H9 (cell line): ENCODE measurements around the gene CLEC18C. TPM values are rescaled to one million over a fixed set of nuclear protein-coding genes. Genes with fewer than 3 reads are reported as not detected.

Experiments
- DNase-seq: peaks from one replicate; pipeline ENCODE4 v3.0.0-alpha.2; 2017
- H2AFZ ChIP-seq: one replicate; pipeline ENCODE4 v1.6.1; 2013; ENCODE audit warnings: mild to moderate bottlenecking, low read length, control low read depth, moderate library complexity
- H2AK5ac ChIP-seq: 2 replicates; pipeline ENCODE4 v1.6.1; 2013; ENCODE audit warnings: low read length, control low read depth, mixed read lengths; ENCODE audit not compliant: insufficient read length
- H2BK120ac ChIP-seq: one replicate; pipeline ENCODE4 v1.6.1; 2013; ENCODE audit warnings: low read depth, mild to moderate bottlenecking, low read length, control low read depth, inconsistent platforms; ENCODE audit not compliant: poor library complexity, severe bottlenecking
- H2BK12ac ChIP-seq: 2 replicates; pipeline ENCODE4 v1.6.1; 2013; ENCODE audit warnings: low read length, control low read depth, mixed read lengths, low read depth; ENCODE audit not compliant: insufficient read length
- H2BK15ac ChIP-seq: 2 replicates; pipeline ENCODE4 v1.6.1; 2013; ENCODE audit warnings: low read depth, low read length, control low read depth
- H2BK20ac ChIP-seq: one replicate; pipeline ENCODE4 v1.6.1; 2013; ENCODE audit warnings: low read depth, mild to moderate bottlenecking, low read length, control low read depth, inconsistent platforms; ENCODE audit not compliant: poor library complexity, severe bottlenecking
- H2BK5ac ChIP-seq: 2 replicates; pipeline ENCODE4 v1.6.1; 2013; ENCODE audit warnings: low read length, control low read depth, mixed read lengths; ENCODE audit not compliant: insufficient read length
- H3K14ac ChIP-seq: 2 replicates; pipeline ENCODE4 v1.6.1; 2013; ENCODE audit warnings: low read length, control low read depth; ENCODE audit not compliant: insufficient read depth
- H3K18ac ChIP-seq: 2 replicates; pipeline ENCODE4 v1.6.1; 2013; ENCODE audit warnings: low read depth, mild to moderate bottlenecking, mixed read lengths, low read length, control low read depth; ENCODE audit not compliant: insufficient read length
- H3K23ac ChIP-seq: 2 replicates; pipeline ENCODE4 v1.6.1; 2013; ENCODE audit warnings: low read length, control low read depth, mixed read lengths, low read depth; ENCODE audit not compliant: insufficient read length
- H3K23me2 ChIP-seq: 2 replicates; pipeline ENCODE4 v1.6.1; 2013; ENCODE audit warnings: low read depth, mild to moderate bottlenecking, mixed read lengths, low read length, control low read depth; ENCODE audit not compliant: insufficient read length, poor library complexity, severe bottlenecking
- H3K27ac ChIP-seq: 2 replicates; pipeline ENCODE4 v1.5.1; 2013; ENCODE audit warnings: low read length, control low read depth, mixed read lengths, low read depth; ENCODE audit not compliant: insufficient read length
- H3K27me3 ChIP-seq: 2 replicates; pipeline ENCODE4 v1.6.1; 2013; ENCODE audit warnings: low read length, control low read depth, inconsistent platforms; ENCODE audit not compliant: insufficient read depth
- H3K4ac ChIP-seq: 2 replicates; pipeline ENCODE4 v1.6.1; 2013; ENCODE audit warnings: low read depth, mild to moderate bottlenecking, control low read depth, inconsistent platforms, low read length, moderate library complexity
- H3K4me1 ChIP-seq: 2 replicates; pipeline ENCODE4 v1.6.1; 2013; ENCODE audit warnings: low read length, control low read depth, inconsistent platforms; ENCODE audit not compliant: insufficient read depth
- H3K4me2 ChIP-seq: 2 replicates; pipeline ENCODE4 v1.6.1; 2013; ENCODE audit warnings: low read length, control low read depth, mixed read lengths; ENCODE audit not compliant: insufficient read length, insufficient read depth
- H3K56ac ChIP-seq: 2 replicates; pipeline ENCODE4 v1.6.1; 2013; ENCODE audit warnings: low read depth, mild to moderate bottlenecking, mixed read lengths, low read length, control low read depth; ENCODE audit not compliant: insufficient read length
- H3K79me1 ChIP-seq: 2 replicates; pipeline ENCODE4 v1.6.1; 2013; ENCODE audit warnings: low read depth, mild to moderate bottlenecking, moderate library complexity, low read length, control low read depth, inconsistent platforms; ENCODE audit not compliant: insufficient read depth, poor library complexity, severe bottlenecking
- H3K79me2 ChIP-seq: 2 replicates; pipeline ENCODE4 v1.6.1; 2013; ENCODE audit warnings: low read length, control low read depth, inconsistent platforms; ENCODE audit not compliant: insufficient read depth
- H3K9ac ChIP-seq: 2 replicates; pipeline ENCODE4 v1.6.1; 2013; ENCODE audit warnings: low read length, control low read depth, mixed read lengths; ENCODE audit not compliant: insufficient read length; ENCODE audit errors: extremely low read depth
- H3K9me3 ChIP-seq: one replicate; pipeline ENCODE4 v1.6.1; 2013; ENCODE audit warnings: low read depth, low read length, inconsistent platforms; ENCODE audit not compliant: control insufficient read depth
- H3T11ph ChIP-seq: one replicate; pipeline ENCODE4 v1.6.1; 2013; ENCODE audit warnings: mild to moderate bottlenecking, low read length, control low read depth, inconsistent platforms
- H4K20me1 ChIP-seq: one replicate; pipeline ENCODE4 v1.6.1; 2013; ENCODE audit not compliant: control insufficient read depth, insufficient read length, insufficient read depth
- H4K5ac ChIP-seq: 2 replicates; pipeline ENCODE4 v1.6.1; 2013; ENCODE audit warnings: low read depth, mild to moderate bottlenecking, mixed read lengths, low read length, control low read depth; ENCODE audit not compliant: insufficient read length
- H4K8ac ChIP-seq: replicated peaks from 2 replicates; pipeline ENCODE4 v1.6.1; 2013; ENCODE audit warnings: low read length, control low read depth, mixed read lengths, low read depth; ENCODE audit not compliant: insufficient read length
- H4K91ac ChIP-seq: 2 replicates; pipeline ENCODE4 v1.6.1; 2013; ENCODE audit warnings: low read depth, mild to moderate bottlenecking, moderate library complexity, mixed read lengths, low read length, control low read depth; ENCODE audit not compliant: insufficient read length
- H3K27ac Mint-ChIP-seq, 3 experiments: 2 replicates in 2 of 3; 3 replicates in 1 of 3; pipeline ENCODE4 v1.8.0; 2020 to 2021; ENCODE audit warnings: mixed read lengths in 3 of 3, mild to moderate bottlenecking in 1 of 3, moderate library complexity in 1 of 3
- H3K27me3 Mint-ChIP-seq: 2 replicates; pipeline ENCODE4 v1.8.0; 2021; ENCODE audit warnings: low read depth, mild to moderate bottlenecking, moderate library complexity, mixed read lengths
- H3K36me3 Mint-ChIP-seq, 3 experiments: 2 replicates in 2 of 3; 3 replicates in 1 of 3; pipeline ENCODE4 v1.8.0; 2020 to 2021; ENCODE audit warnings: low read depth in 3 of 3, mixed read lengths in 3 of 3; ENCODE audit not compliant: insufficient read depth in 1 of 3
- H3K4me1 Mint-ChIP-seq, 2 experiments: 2 replicates each; pipeline ENCODE4 v1.8.0; 2020; ENCODE audit warnings: mixed read lengths in 2 of 2
- H3K4me3 Mint-ChIP-seq, 2 experiments: 2 replicates in 1 of 2; 3 replicates in 1 of 2; pipeline ENCODE4 v1.8.0; 2020 to 2021; ENCODE audit warnings: mild to moderate bottlenecking in 2 of 2, mixed read lengths in 2 of 2, moderate library complexity in 1 of 2
- H3K9me3 Mint-ChIP-seq, 2 experiments: 2 replicates in 1 of 2; 3 replicates in 1 of 2; pipeline ENCODE4 v1.8.0; 2020; ENCODE audit warnings: mild to moderate bottlenecking in 2 of 2, mixed read lengths in 2 of 2, moderate library complexity in 1 of 2
- WGBS: extraction: QIAGEN DNeasy Blood & Tissue Kit; methylation state at CpG from one replicate; pipeline ENCODE4 v1.1.7; 2013; ENCODE audit warnings: missing lambda C conversion rate, low lambda C conversion rate, mixed read lengths; ENCODE audit not compliant: insufficient read length; ENCODE audit errors: extremely low coverage; 5-methylcytosine and 5-hydroxymethylcytosine counted together
- total RNA-seq: library from RNA; stranded (reverse); gene quantifications from 2 replicates; pipeline ENCODE4 v1.2.1, GENCODE V29; 2021
- TF ChIP-seq, protein P1 (sequence below): fragments of 200-600 bp; sonication (generic); conservative IDR thresholded peaks from 3 replicates; pipeline ENCODE4 v1.8.0; 2021; ENCODE audit warnings: antibody characterized with exemption, mild to moderate bottlenecking

CLEC18C gene
- total RNA-seq, 1 experiment from 2014 or later: 0.11 TPM

GRCh38 chr16:70162041-70162451 is 11.5 kb upstream of the CLEC18C start:
- no peak overlapping the region for H3K18ac ChIP-seq
- H3K4ac ChIP-seq: no peak overlapping the region
- H3K14ac ChIP-seq: no peak overlapping the region
- H3K4me1 ChIP-seq: no peaks in the 10 kb centered on the region
- H3K4me1 Mint-ChIP-seq: peaks cover 0 to 5% of the 10 kb centered on the region in 2 experiments; a peak in 1 of 4 replicates
- H3K79me2 ChIP-seq: no peaks in the 10 kb centered on the region
- no peak overlapping the region for H4K91ac ChIP-seq
- no peaks in the 10 kb centered on the region for H3K9me3 ChIP-seq
- H3K27ac Mint-ChIP-seq: peak overlapping the region; percentile 9 to 54 (median 46); a peak in 4 of 7 replicates
- H2AFZ ChIP-seq: no peak overlapping the region
- H3K79me1 ChIP-seq: no peaks in the 10 kb centered on the region
- H2BK120ac ChIP-seq: no peak overlapping the region
- no peak overlapping the region for H2BK15ac ChIP-seq
- no peaks in the 10 kb centered on the region for H3K23me2 ChIP-seq
- H3K27me3 ChIP-seq: no peaks in the 10 kb centered on the region
- H4K8ac ChIP-seq: no peak overlapping the region
- WGBS: no CpG with 5 or more reads among the region's 7 CpGs
- H2BK12ac ChIP-seq: no peak overlapping the region
- H3K23ac ChIP-seq: no peak overlapping the region
- H3K9ac ChIP-seq: no peak overlapping the region
- H3K36me3 Mint-ChIP-seq: peaks cover 2 to 12% (median 12%) of the 10 kb centered on the region in 3 experiments; a peak in 5 of 7 replicates
- TF ChIP-seq, protein P1, sequence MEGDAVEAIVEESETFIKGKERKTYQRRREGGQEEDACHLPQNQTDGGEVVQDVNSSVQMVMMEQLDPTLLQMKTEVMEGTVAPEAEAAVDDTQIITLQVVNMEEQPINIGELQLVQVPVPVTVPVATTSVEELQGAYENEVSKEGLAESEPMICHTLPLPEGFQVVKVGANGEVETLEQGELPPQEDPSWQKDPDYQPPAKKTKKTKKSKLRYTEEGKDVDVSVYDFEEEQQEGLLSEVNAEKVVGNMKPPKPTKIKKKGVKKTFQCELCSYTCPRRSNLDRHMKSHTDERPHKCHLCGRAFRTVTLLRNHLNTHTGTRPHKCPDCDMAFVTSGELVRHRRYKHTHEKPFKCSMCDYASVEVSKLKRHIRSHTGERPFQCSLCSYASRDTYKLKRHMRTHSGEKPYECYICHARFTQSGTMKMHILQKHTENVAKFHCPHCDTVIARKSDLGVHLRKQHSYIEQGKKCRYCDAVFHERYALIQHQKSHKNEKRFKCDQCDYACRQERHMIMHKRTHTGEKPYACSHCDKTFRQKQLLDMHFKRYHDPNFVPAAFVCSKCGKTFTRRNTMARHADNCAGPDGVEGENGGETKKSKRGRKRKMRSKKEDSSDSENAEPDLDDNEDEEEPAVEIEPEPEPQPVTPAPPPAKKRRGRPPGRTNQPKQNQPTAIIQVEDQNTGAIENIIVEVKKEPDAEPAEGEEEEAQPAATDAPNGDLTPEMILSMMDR: no peak
- H3K4me2 ChIP-seq: no peak overlapping the region
- H3K4me3 Mint-ChIP-seq: no peak overlapping the region
- H3K56ac ChIP-seq: no peak overlapping the region
- H3K27ac ChIP-seq: no peak overlapping the region
- no peak overlapping the region for H2BK5ac ChIP-seq
- H2BK20ac ChIP-seq: no peak overlapping the region
- H3K27me3 Mint-ChIP-seq: no peaks in the 10 kb centered on the region
- no peak overlapping the region for H3T11ph ChIP-seq
- no peaks in the 10 kb centered on the region for H3K9me3 Mint-ChIP-seq
- no peak for DNase-seq
- H4K20me1 ChIP-seq: no peaks in the 10 kb centered on the region
- H4K5ac ChIP-seq: no peak overlapping the region
- no peak overlapping the region for H2AK5ac ChIP-seq
